NCI-H1694 (cell line): Measurements from ENCODE around the gene AP4B1.
"Not testable (repeated sequence)": the region's sequence is repeated elsewhere in the genome, so short reads cannot be mapped to it uniquely, and the experiment has no call there.

Experiments
- DNase-seq: peaks from one replicate; lab custom pipeline; 2025; lab: John Stamatoyannopoulos, UW

The AP4B1 gene

DNA sequence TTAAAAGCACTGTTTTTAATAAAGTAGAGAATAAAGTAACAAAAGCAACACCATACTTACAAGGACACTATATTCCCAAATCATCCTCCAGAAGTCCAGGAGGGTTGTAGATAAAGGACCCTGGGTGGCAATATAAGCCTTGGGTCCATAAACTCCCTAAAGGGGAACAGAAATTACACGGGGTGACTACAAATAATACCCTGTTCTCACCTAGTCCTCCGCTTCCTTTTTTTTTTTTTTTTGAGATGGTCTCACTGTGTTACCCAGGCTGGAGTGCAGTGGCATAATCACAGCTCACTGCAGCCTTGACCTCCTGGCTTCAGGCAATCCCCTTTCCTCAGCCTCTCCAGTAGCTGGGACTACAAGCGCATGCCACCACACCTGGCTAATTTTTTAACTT is 46.2 kb downstream of the AP4B1 start:
- DNase-seq = no peak

DNA sequence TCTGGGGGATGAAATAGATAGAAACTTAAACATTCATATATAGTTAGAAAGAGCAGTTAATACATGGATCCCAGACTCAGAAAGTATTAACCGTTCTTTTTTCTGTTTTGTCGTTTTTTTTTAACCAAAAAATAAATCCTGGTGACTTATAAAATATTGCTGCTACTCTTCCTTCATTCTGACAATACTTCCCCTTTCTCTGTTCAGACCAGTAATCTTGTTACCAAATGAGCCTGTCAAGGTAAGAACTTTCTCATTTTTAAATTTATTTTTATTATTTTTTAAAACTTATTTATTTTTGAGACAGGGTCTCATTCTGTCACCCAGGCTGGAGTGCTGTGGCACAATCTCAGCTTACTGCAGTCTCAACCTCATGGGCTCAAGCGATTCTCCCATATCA is 46.8 kb downstream of the AP4B1 start:
- DNase-seq = no peak

- DNase-seq = no peak
Observed at GRCh38 chr1:113856401-113856790, 48.2 kb downstream of the AP4B1 start.

- DNase-seq = no peak
Observed at GRCh38 chr1:113855630-113856400, 48.8 kb downstream of the AP4B1 start.

DNA sequence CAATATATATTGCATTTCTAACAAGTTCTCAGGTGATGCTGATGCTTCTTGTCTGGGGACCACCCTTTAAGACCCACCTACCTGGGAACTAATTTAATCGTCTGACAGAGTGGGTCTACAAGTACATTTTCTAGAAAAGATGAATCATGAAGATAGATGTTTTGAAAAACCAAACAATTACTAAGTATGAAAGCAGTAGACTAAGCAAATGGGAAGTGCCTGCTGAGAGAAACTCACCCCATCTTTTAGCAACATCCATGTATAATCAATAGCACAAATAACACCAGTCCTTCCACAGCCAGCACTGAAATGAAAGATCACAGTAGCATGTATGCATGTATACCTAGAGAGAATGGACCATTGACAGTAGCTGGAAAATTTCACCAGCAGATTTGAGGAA is 50.4 kb downstream of the AP4B1 start:
- no peak for DNase-seq

DNA sequence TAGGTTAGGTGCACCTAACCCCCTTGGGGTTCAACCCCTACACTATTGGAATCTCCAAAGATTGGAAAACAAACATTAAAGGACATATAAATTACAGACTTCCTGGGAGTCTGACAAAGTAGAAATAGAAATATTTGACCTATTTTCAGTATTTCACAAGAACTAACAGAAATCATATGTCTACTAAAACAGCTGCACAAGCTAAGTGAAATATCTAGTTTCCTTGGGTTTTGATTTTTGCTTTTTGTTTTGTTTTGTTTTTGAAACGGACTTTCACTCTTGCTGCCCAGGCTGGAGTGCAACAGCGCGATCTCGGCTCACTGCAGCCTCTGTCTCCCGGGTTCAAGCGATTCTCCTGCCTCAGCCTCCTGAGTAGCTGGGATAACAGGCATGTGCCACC is 51.9 kb downstream of the AP4B1 start:
- not testable (repeated sequence) for DNase-seq

DNA sequence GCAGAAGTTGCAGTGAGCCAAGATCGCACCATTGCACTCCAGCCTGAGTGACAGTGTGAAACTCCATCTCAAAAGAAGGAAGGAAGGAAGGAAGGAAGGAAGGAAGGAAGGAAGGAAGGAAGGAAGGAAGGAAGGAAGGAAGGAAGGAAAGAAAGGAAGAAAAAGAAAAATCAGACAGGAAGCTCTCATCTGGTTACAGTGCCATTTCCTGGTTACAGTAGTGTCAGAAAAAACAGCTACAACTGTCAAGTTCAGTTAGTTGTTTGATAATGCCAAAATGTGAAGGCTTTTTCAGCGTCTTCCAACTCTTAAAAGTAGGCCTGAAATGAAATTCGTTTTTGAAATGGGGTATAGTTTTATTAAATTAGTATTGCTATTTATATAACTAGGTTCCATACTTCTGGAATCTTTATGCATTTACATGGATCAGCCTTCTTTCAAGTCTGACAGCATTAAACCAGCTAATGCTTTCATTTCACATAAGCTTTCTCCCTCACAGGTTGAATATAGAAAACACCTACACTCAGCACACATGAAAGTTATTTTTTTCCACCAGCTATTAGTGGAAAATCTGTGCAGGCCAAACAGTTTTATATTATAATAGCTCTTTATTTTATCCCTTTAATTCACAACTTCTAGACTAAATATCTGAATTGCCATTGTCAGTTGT is 54.3 kb downstream of the AP4B1 start:
- DNase-seq = no peak

- no peak for DNase-seq
Observed at GRCh38 chr1:113849072-113849471, 55.5 kb downstream of the AP4B1 start.

GRCh38 chr1:113846391-113847035 is 58.1 kb downstream of the AP4B1 start:
- no peak for DNase-seq
